Esophagus muscularis mucosa (tissue), 4 donors: ENCODE results near the gene DNAH11. TPM values are rescaled to one million over a fixed set of nuclear protein-coding genes. Genes with fewer than 3 reads are reported as not detected.

Experiments
- DNase-seq: peaks from one replicate; pipeline ENCODE4 v3.0.0-alpha.2; 2017; ENCODE audit errors: extremely low spot score
- H3K27ac ChIP-seq, 4 donors: fragments of 200-600 bp; sonication (generic); replicated peaks in 1 of 4; 1 replicate in 3 of 4; 2 replicates in 1 of 4; pipeline ENCODE4 v1.5.1; 2016 to 2019; ENCODE audit warnings: mild to moderate bottlenecking in 1 of 4
- H3K27me3 ChIP-seq, 4 donors: fragments of 200-600 bp; sonication (generic); one replicate each; pipeline versions ENCODE4 v1.5.1 to v1.6.0; 2016 to 2019
- H3K36me3 ChIP-seq, 4 donors: fragments of 200-600 bp; sonication (generic); one replicate each; pipeline ENCODE4 v1.5.1; 2016 to 2019
- H3K4me1 ChIP-seq, 4 donors: fragments of 200-600 bp; sonication (generic); one replicate each; pipeline ENCODE4 v1.5.1; 2016 to 2019
- H3K4me3 ChIP-seq, 4 donors: fragments of 200-600 bp; sonication (generic); 1 replicate in 2 of 4; 2 replicates in 2 of 4; pipeline ENCODE4 v1.5.1; 2016 to 2019; ENCODE audit warnings: mild to moderate bottlenecking in 4 of 4, moderate library complexity in 1 of 4
- H3K9me3 ChIP-seq, 4 donors: fragments of 200-600 bp; sonication (generic); 1 replicate in 3 of 4; 2 replicates in 1 of 4; pipeline ENCODE4 v1.5.1; 2016 to 2019
- EP300 ChIP-seq: sonication (generic); formaldehyde crosslinking; IDR thresholded peaks from one replicate; pipeline ENCODE4 v1.6.1; 2017; ENCODE audit warnings: antibody characterized with exemption
- POLR2A ChIP-seq: fragments of 450-650 bp; IDR thresholded peaks from one replicate; pipeline ENCODE4 v1.6.1; 2017; ENCODE audit warnings: antibody characterized with exemption, moderate library complexity, mild to moderate bottlenecking, low read depth
- POLR2AphosphoS5 ChIP-seq, 2 donors: sonication (generic); formaldehyde crosslinking; IDR thresholded peaks; one replicate each; pipeline ENCODE4 v1.6.1; 2017; ENCODE audit warnings: antibody characterized with exemption in 2 of 2
- WGBS: methylation state at CpG from one replicate; pipeline ENCODE4 v1.1.5; 2018; 5-methylcytosine and 5-hydroxymethylcytosine counted together
- intact Hi-C: fragments of 100-400 bp; cut with DNase I; formaldehyde crosslinking; loops from one replicate; pipeline ENCODE4 v1.15.1; 2023
- total RNA-seq, 4 donors: library from RNA; depleted of rRNA; stranded (reverse); fragments of >200 nt; gene quantifications; one replicate each; pipeline versions ENCODE4 v1.1.0 to v1.2.1, GENCODE V29; 2016
- TF ChIP-seq, protein P1 (sequence below), 3 experiments: fragments of 200-600 bp in 2 of 3; fragments of 450-650 bp in 1 of 3; sonication (generic) in 2 of 3; IDR thresholded peaks; one replicate each; pipeline ENCODE4 v1.5.1; 2017 to 2019; ENCODE audit warnings: antibody characterized with exemption in 3 of 3, mild to moderate bottlenecking in 2 of 3, moderate library complexity in 1 of 3

The DNAH11 gene
- total RNA-seq, 4 donors from 2014 or later: 8.7 to 16.6 (median 13.1) TPM

DNA sequence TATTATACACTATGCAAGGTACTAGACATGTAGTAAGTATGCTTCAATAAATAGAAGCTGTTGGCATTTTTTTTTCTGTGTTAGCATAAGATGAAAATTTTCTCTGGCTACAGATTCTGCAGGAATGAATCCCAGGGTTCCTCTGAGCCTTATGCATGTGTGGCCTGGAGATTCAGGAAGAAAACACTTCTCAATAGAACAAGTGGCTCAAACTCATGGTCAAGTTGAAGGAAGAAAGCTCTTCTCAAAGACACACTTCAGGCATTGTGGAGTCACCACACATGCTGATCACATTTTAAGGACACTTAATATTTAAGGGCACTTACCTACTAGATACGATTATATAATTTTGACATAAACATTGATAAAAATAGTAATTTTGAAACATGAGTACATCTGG lies 19.5 kb downstream of the DNAH11 start:
- DNase-seq: no peak
- no peak for TF ChIP-seq POLR2AphosphoS5 (IDR thresholded peaks at IDR 0.05)
- TF ChIP-seq, protein P1, sequence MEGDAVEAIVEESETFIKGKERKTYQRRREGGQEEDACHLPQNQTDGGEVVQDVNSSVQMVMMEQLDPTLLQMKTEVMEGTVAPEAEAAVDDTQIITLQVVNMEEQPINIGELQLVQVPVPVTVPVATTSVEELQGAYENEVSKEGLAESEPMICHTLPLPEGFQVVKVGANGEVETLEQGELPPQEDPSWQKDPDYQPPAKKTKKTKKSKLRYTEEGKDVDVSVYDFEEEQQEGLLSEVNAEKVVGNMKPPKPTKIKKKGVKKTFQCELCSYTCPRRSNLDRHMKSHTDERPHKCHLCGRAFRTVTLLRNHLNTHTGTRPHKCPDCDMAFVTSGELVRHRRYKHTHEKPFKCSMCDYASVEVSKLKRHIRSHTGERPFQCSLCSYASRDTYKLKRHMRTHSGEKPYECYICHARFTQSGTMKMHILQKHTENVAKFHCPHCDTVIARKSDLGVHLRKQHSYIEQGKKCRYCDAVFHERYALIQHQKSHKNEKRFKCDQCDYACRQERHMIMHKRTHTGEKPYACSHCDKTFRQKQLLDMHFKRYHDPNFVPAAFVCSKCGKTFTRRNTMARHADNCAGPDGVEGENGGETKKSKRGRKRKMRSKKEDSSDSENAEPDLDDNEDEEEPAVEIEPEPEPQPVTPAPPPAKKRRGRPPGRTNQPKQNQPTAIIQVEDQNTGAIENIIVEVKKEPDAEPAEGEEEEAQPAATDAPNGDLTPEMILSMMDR (IDR thresholded peaks at IDR 0.05): no peak
- TF ChIP-seq POLR2A: no peak
- no peak for TF ChIP-seq EP300
- intact Hi-C loops: no loop called here
- Histone ChIP-seq H3K36me3 (peaks cover 0 to 12% (median 0%) of the 10 kb centered on the region in 4 donors), H3K9me3 (no peaks in the 10 kb centered on the region), H3K4me1 (no peaks in the 10 kb centered on the region), H3K27ac (no peak overlapping the region), H3K4me3 (no peak overlapping the region), H3K27me3 (no peaks in the 10 kb centered on the region)
- WGBS: 82% methylated on average over 1 of the region's 1 CpG

DNA sequence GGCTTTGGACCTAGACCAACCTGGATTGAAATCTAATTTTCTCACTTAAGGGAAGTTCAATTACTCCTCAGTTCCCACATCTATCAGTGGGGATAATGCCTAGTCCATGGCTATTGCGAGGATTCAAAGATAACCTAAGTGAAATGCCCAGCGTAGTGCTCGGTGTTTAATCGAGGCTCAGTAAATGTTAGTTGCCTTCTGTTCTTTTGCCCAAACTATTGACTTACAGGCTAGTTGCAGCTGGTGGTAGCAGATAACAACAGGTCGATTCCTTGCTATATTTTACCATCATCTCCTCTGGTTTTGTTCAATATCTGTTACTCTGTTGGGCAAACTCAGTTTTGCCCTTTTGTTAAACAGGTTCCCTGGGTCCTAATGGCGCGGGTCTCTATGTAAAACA lies 22.8 kb downstream of the DNAH11 start:
- TF ChIP-seq POLR2A: no peak
- Histone ChIP-seq H3K27me3 (no peaks in the 10 kb centered on the region), H3K27ac (no peak overlapping the region), H3K36me3 (no peaks in the 10 kb centered on the region), H3K9me3 (no peaks in the 10 kb centered on the region), H3K4me3 (no peak overlapping the region), H3K4me1 (no peaks in the 10 kb centered on the region)
- DNase-seq: no peak
- WGBS: 92% methylated on average over 7 of the region's 7 CpGs
- intact Hi-C loops: no loop called here

DNA sequence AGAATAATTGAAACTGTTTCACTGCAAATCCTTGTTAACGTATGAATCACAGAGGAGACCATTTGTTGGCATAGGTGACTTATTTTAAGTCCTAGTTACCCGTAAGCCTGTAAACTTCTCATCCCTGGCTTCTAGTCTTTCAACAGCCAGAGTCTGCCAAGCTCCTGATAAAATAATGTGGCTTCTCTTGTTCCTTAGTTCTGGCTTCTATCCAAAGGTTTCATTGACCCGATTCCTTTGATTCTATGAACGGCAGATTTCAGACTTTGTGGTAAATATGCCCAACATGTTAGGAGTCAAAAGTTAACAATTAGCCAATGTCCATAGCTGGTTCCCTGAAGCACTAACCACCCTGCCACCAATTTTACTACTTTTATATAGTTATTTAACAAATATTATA lies 23.3 kb downstream of the DNAH11 start:
- no peak for DNase-seq
- intact Hi-C loops: no loop called here
- H3K9me3 ChIP-seq: no peaks in the 10 kb centered on the region
- WGBS: 81% methylated on average over 4 of the region's 4 CpGs
- H3K4me1 ChIP-seq: no peaks in the 10 kb centered on the region
- TF ChIP-seq POLR2A: no peak
- TF ChIP-seq EP300: no peak
- TF ChIP-seq, protein P1 (IDR thresholded peaks at IDR 0.05): no peak
- no peak for TF ChIP-seq POLR2AphosphoS5 (IDR thresholded peaks at IDR 0.05)
- H3K27ac ChIP-seq: no peak overlapping the region
- H3K4me3 ChIP-seq: no peak overlapping the region
- H3K27me3 ChIP-seq: no peaks in the 10 kb centered on the region
- no peaks in the 10 kb centered on the region for H3K36me3 ChIP-seq

DNA sequence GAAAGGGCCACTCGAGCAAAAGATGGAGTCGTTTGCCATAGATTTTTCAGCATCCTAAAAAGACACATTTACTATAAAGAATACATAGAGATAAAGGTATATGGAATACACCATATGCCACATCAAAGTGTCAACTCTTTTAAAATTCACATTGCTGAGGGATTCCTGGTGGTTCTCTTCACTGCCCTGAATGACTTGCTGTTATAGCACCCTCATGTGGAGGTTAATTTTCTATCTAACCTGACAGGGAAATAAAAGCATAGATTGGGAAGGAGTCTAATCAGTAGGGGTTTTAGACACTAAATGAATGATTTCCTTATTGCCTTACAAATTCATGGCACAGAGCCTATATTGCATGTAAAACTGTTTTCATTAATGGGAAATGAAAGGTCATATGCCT lies 25.9 kb downstream of the DNAH11 start:
- TF ChIP-seq POLR2A (no peak), EP300 (no peak), POLR2AphosphoS5 (IDR thresholded peaks at IDR 0.05) (no peak)
- TF ChIP-seq, protein P1 (IDR thresholded peaks at IDR 0.05): peak in 1 of 3 experiments; percentile 11
- H3K36me3 ChIP-seq: no peaks in the 10 kb centered on the region
- no peak overlapping the region for H3K4me3 ChIP-seq
- WGBS: 78% methylated on average over 2 of the region's 2 CpGs
- no peak for DNase-seq
- no peak overlapping the region for H3K27ac ChIP-seq
- intact Hi-C loops: no loop called here
- H3K9me3 ChIP-seq: no peaks in the 10 kb centered on the region
- H3K27me3 ChIP-seq: no peaks in the 10 kb centered on the region
- peaks cover 0 to 13% (median 9%) of the 10 kb centered on the region in 4 donors for H3K4me1 ChIP-seq

DNA sequence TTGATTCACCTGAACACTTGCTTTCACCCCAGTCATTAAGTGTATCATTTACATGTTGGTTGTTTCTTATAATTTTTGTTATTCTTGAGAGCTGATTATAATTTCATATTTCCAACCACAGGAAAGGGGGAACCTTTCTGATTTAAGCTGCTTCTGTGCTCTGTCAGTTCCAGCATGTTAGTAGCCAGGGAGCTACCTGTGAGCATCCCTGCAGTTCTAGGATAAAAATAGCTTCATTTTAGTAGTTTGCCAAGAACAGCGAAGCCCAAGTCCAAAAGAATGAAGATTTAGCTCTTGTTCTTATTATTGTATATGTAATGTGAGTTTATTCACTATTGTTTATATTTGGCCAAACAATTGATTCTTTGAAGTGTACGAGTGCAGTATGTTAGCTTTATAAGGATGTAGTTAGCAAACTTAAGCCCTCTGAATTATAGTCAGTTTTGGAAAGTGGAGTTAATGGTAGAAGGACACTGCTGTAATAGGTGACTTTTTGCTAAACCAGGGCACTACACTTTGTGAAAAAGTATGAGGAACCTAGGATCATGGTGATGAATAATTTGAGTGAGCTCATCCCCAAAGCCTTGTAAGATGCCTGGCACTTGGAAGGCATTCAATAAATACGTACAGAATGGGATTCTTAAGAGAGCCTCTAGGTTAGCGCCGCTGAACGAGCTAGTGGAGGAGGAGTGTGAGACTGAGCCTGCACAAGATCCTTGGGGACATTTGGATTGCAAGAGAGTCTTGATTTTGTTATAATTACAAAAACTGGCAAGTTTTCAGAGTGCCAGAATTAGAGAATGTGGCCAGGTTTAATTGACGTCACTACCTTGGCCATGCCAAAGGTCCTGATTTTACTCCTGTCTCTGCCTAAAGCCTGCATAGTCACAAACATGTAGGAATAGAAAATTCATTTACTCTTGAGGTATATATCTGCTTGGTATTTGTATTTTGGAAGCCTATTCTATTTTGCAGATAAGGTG lies 29.8 kb downstream of the DNAH11 start:
- peak overlapping the region in 2 of 4 donors; percentile 10 to 36 for H3K27ac ChIP-seq
- TF ChIP-seq POLR2AphosphoS5 (IDR thresholded peaks at IDR 0.05) (no peak), POLR2A (no peak), EP300 (no peak)
- TF ChIP-seq, protein P1 (IDR thresholded peaks at IDR 0.05): no peak
- H3K4me3 ChIP-seq: no peak overlapping the region
- no peak for DNase-seq
- 52% methylated on average over 7 of the region's 7 CpGs for WGBS
- intact Hi-C loops: no loop called here
- peaks cover 0 to 13% (median 9%) of the 10 kb centered on the region in 4 donors for H3K4me1 ChIP-seq
- H3K9me3 ChIP-seq: no peaks in the 10 kb centered on the region
- H3K36me3 ChIP-seq: no peaks in the 10 kb centered on the region
- no peaks in the 10 kb centered on the region for H3K27me3 ChIP-seq
